NCI-H2029 treated with DMSO at 0.1 percent for 48 hours (cell line): Measurements from ENCODE around the gene MYH9.

Experiments used
- DNase-seq: peaks from one replicate; lab custom pipeline; 2025; lab: John Stamatoyannopoulos, UW

MYH9 gene

GRCh38 chr22:36367479-36367878 is 20.3 kb downstream of the MYH9 start:
- DNase-seq = no peak

GRCh38 chr22:36367066-36367465 is 20.7 kb downstream of the MYH9 start:
- DNase-seq = no peak

- no peak for DNase-seq
Measured at GRCh38 chr22:36366291-36366708, 21.5 kb downstream of the MYH9 start.

GRCh38 chr22:36365020-36365411 is 22.8 kb downstream of the MYH9 start:
- DNase-seq = no peak

GRCh38 chr22:36364255-36365019 is 23.3 kb downstream of the MYH9 start:
- DNase-seq = no peak

- peak; percentile 19 for DNase-seq
Measured at GRCh38 chr22:36363349-36363981, 24.3 kb downstream of the MYH9 start.

- DNase-seq = no peak
Measured at GRCh38 chr22:36362932-36363331, 24.8 kb downstream of the MYH9 start.

- DNase-seq = no peak
Measured at GRCh38 chr22:36362075-36362474, 25.7 kb downstream of the MYH9 start.

- no peak for DNase-seq
Measured at GRCh38 chr22:36360871-36361383, 26.8 kb downstream of the MYH9 start.

- DNase-seq = no peak
Measured at GRCh38 chr22:36360011-36360410, 27.8 kb downstream of the MYH9 start.

- no peak for DNase-seq
Measured at GRCh38 chr22:36359470-36359996, 28.2 kb downstream of the MYH9 start.

- DNase-seq = no peak
Measured at GRCh38 chr22:36358533-36359469, 29.0 kb downstream of the MYH9 start.

GRCh38 chr22:36356708-36357624 is 30.8 kb downstream of the MYH9 start:
- no peak for DNase-seq

GRCh38 chr22:36355894-36356293 is 31.9 kb downstream of the MYH9 start:
- no peak for DNase-seq

GRCh38 chr22:36355362-36355761 is 32.4 kb downstream of the MYH9 start:
- no peak for DNase-seq

GRCh38 chr22:36352803-36353507 is 34.8 kb downstream of the MYH9 start:
- DNase-seq = no peak

GRCh38 chr22:36351921-36352802 is 35.6 kb downstream of the MYH9 start:
- DNase-seq = no peak

GRCh38 chr22:36350751-36351594 is 36.8 kb downstream of the MYH9 start:
- no peak for DNase-seq
